Measurements from ENCODE around the gene GRK5.

GRK5 gene

DNA sequence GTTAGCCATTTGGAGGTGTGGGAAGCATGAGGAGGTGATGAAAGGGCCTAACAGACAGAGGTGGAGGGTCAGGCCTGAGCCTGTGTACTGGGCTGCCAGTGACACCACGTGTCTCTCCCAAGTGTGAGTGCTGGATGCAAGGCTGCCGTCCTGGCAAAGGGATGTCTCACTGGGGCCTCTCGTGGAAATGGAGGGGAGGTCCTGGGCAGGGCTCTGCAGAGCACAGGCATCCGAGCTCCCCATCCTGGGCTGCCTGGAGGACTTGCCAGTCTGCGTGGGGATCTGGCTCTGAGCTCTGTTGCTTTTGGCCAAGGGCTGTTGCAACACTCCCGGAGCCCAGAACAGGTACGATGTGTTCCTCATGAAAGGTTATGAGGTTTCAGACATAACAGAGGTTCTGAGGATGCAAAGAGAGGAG lies 77.3 kb downstream of the GRK5 start:
- no peaks in the 10 kb centered on the region for H3K9me3 ChIP-seq (replicated peaks; ENCODE audit: insufficient read depth, low read length)
- no peaks in the 10 kb centered on the region for H3K79me2 ChIP-seq (ENCODE audit: low read length)
- no peaks in the 10 kb centered on the region for H3K9me2 ChIP-seq (replicated peaks; ENCODE audit: insufficient read depth, low read length)
- no peak overlapping the region for H3K9ac ChIP-seq (ENCODE audit: low read length)
- H3K4me3 ChIP-seq (ENCODE audit: low read length), result no peak overlapping the region
- no peaks in the 10 kb centered on the region for H4K20me1 ChIP-seq (ENCODE audit: insufficient read depth, low read length)
- no peaks in the 10 kb centered on the region for H3K36me3 ChIP-seq (replicated peaks; ENCODE audit: insufficient read depth, low read length)
- no peaks in the 10 kb centered on the region for H3K27me3 ChIP-seq (replicated peaks; ENCODE audit: insufficient read depth, low read length)
- H2AFZ ChIP-seq (ENCODE audit: low read length), result no peak overlapping the region
- peak overlapping the region; percentile 9; the same call in 1 of the 2 replicates for H3K27ac ChIP-seq (ENCODE audit: low read length)
- no peak for DNase-seq
- TF ChIP-seq, protein P1, sequence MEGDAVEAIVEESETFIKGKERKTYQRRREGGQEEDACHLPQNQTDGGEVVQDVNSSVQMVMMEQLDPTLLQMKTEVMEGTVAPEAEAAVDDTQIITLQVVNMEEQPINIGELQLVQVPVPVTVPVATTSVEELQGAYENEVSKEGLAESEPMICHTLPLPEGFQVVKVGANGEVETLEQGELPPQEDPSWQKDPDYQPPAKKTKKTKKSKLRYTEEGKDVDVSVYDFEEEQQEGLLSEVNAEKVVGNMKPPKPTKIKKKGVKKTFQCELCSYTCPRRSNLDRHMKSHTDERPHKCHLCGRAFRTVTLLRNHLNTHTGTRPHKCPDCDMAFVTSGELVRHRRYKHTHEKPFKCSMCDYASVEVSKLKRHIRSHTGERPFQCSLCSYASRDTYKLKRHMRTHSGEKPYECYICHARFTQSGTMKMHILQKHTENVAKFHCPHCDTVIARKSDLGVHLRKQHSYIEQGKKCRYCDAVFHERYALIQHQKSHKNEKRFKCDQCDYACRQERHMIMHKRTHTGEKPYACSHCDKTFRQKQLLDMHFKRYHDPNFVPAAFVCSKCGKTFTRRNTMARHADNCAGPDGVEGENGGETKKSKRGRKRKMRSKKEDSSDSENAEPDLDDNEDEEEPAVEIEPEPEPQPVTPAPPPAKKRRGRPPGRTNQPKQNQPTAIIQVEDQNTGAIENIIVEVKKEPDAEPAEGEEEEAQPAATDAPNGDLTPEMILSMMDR (IDR thresholded peaks at IDR 0.05; ENCODE audit: low read length), result no peak
- TF ChIP-seq EZH2 (optimal IDR thresholded peaks at IDR 0.05; ENCODE audit: low read depth, low read length), result no peak
- TF ChIP-seq EZH2phosphoT487 (IDR thresholded peaks at IDR 0.05; ENCODE audit: low read length), result no peak
- peaks cover 7% of the 10 kb centered on the region; the same call in 1 of the 2 replicates for H3F3A ChIP-seq (ENCODE audit: insufficient read depth, low read length)
- peaks cover 29% of the 10 kb centered on the region for H3K4me1 ChIP-seq (ENCODE audit: low read length)
- 0 out of 2 replicates have a peak overlapping the region, but pooled peaks have one; percentile 6 for H3K4me2 ChIP-seq (ENCODE audit: low read depth, low read length)

- TF ChIP-seq EZH2 (optimal IDR thresholded peaks at IDR 0.05; ENCODE audit: low read depth, low read length) (no peak), EZH2phosphoT487 (IDR thresholded peaks at IDR 0.05; ENCODE audit: low read length) (no peak)
- TF ChIP-seq, protein P1 (IDR thresholded peaks at IDR 0.05; ENCODE audit: low read length), result no peak
- Histone ChIP-seq H3K9me3 (replicated peaks; ENCODE audit: insufficient read depth, low read length) (no peaks in the 10 kb centered on the region), H2AFZ (ENCODE audit: low read length) (0 out of 2 replicates have a peak overlapping the region, but pooled peaks have one; percentile 22), H3K4me3 (ENCODE audit: low read length) (0 out of 2 replicates have a peak overlapping the region, but pooled peaks have one; percentile 6), H3K9me2 (replicated peaks; ENCODE audit: insufficient read depth, low read length) (no peaks in the 10 kb centered on the region), H3K9ac (ENCODE audit: low read length) (no peak overlapping the region), H3K4me1 (ENCODE audit: low read length) (peaks cover 29% of the 10 kb centered on the region), H3K27me3 (replicated peaks; ENCODE audit: insufficient read depth, low read length) (no peaks in the 10 kb centered on the region), H3K79me2 (ENCODE audit: low read length) (no peaks in the 10 kb centered on the region), H3K27ac (ENCODE audit: low read length) (no peak overlapping the region), H3F3A (ENCODE audit: insufficient read depth, low read length) (peaks cover 7% of the 10 kb centered on the region; the same call in 1 of the 2 replicates), H4K20me1 (ENCODE audit: insufficient read depth, low read length) (no peaks in the 10 kb centered on the region), H3K4me2 (ENCODE audit: low read depth, low read length) (peak overlapping the region; percentile 33), H3K36me3 (replicated peaks; ENCODE audit: insufficient read depth, low read length) (no peaks in the 10 kb centered on the region)
- no peak for DNase-seq
These were observed 78.3 kb downstream of the GRK5 start for GRCh38 chr10:119285495-119286267.

GRCh38 chr10:119286516-119286915 lies 79.1 kb downstream of the GRK5 start:
- no peaks in the 10 kb centered on the region for H4K20me1 ChIP-seq (ENCODE audit: insufficient read depth, low read length)
- peak overlapping the region; percentile 33; the same call in 1 of the 2 replicates for H3K4me2 ChIP-seq (ENCODE audit: low read depth, low read length)
- peaks cover 7% of the 10 kb centered on the region; the same call in 1 of the 2 replicates for H3F3A ChIP-seq (ENCODE audit: insufficient read depth, low read length)

More at GRCh38 chr10:119286516-119286915, 79.1 kb downstream of the GRK5 start:
- DNase-seq, result no peak
- Histone ChIP-seq H3K79me2 (ENCODE audit: low read length) (no peaks in the 10 kb centered on the region), H3K9ac (ENCODE audit: low read length) (no peak overlapping the region), H3K9me3 (replicated peaks; ENCODE audit: insufficient read depth, low read length) (no peaks in the 10 kb centered on the region), H3K4me3 (ENCODE audit: low read length) (no peak overlapping the region), H3K27ac (ENCODE audit: low read length) (no peak overlapping the region), H3K9me2 (replicated peaks; ENCODE audit: insufficient read depth, low read length) (no peaks in the 10 kb centered on the region), H3K27me3 (replicated peaks; ENCODE audit: insufficient read depth, low read length) (no peaks in the 10 kb centered on the region), H3K36me3 (replicated peaks; ENCODE audit: insufficient read depth, low read length) (no peaks in the 10 kb centered on the region), H3K4me1 (ENCODE audit: low read length) (peaks cover 29% of the 10 kb centered on the region), H2AFZ (ENCODE audit: low read length) (no peak overlapping the region)
- no peak for TF ChIP-seq EZH2phosphoT487 (IDR thresholded peaks at IDR 0.05; ENCODE audit: low read length)
- TF ChIP-seq EZH2 (optimal IDR thresholded peaks at IDR 0.05; ENCODE audit: low read depth, low read length), result no peak

Data from MM.1S (cell line).